Left forelimb (tissue), 1 donor: ENCODE data around the gene KCNJ4.
A peak's percentile ranks its signal among the peaks of the same experiment; 100 is the strongest.

ENCODE experiments used
- DNase-seq: peaks from one replicate; pipeline ENCODE4 v3.0.0-alpha.2; 2018; ENCODE audit warnings: low spot score

Gene KCNJ4

GRCh38 chr22:38431266-38432010 lies 23.6 kb downstream of the KCNJ4 start:
- no peak for DNase-seq

DNA sequence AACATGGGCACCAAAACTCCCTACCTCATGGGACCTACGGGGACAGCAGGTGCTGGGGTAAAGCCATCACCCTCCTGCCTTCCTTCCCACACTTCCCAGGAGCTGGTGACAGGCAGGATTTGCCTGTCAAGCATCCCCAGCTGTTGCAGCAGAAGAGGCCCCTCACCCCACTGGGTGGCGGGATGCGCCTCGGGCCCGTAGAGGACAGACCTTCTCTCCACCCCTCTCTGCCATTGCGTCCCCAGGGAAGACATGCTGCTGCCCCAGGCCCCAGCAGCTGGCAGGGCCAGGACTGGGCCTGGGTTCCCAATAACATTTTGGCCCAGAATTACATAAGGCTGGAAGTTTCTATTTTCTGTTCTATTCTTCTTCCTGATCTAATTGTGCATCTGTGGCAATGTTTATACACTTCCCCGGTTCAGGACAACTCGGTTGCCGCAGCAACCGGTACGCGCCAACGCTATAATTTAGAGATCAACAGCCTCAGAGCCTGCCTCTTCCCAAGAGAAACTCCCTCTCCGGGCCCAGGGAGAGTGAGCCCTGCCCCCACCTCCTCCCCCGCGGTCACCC lies 25.4 kb downstream of the KCNJ4 start:
- DNase-seq: no peak

GRCh38 chr22:38428714-38429113 lies 26.3 kb downstream of the KCNJ4 start:
- no peak for DNase-seq

- DNase-seq: no peak
Measured at GRCh38 chr22:38427940-38428339, 27.1 kb downstream of the KCNJ4 start.

- DNase-seq: no peak
Measured at GRCh38 chr22:38427465-38427864, 27.5 kb downstream of the KCNJ4 start.

DNA sequence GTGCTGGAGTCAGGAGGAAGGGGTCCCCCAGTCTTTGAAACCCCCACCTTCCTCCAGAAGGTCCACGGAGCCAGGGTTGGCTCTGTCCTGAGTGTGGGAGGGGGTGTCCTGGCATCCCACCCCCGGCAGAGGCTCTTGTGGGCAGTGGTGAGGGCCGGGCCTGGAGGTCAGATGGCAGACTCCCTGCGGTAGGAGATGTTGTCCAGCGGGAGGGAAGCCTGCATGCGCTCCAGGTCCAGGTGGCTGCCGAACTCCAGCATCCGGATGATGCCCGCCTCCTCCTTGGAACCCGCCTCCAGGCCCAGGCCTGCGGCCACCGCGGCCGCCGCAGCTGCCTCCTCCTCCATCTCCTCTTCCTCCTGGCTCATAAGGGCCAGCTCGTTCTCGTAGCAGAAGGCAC lies 28.4 kb downstream of the KCNJ4 start:
- no peak for DNase-seq

DNA sequence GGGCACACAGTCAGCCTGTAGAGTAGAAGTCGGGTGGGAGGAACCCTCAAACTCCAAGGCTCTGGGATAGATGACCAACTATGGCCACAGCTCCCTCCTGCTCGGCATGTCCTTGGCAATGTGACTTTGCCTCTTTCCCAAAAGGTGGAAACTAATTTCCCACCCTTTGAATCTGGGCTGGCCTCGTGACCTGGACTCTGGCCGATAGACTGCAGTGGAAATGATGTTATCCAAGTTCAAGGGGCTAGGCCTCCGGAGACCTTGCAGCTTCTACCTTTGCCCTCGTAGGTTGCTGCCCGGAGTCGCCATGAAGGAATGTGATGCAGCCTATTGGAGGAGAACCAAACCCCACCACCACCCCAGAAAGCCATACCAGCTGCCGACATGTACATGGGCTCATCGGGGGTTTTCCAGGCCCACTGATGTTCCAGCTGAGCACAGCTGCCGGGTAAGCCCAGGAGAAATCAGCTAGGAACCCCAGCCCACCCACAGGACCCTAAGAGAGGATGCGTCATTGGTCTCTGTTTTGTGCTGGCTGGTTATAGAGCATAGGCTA lies 30.4 kb downstream of the KCNJ4 start:
- DNase-seq: no peak

DNA sequence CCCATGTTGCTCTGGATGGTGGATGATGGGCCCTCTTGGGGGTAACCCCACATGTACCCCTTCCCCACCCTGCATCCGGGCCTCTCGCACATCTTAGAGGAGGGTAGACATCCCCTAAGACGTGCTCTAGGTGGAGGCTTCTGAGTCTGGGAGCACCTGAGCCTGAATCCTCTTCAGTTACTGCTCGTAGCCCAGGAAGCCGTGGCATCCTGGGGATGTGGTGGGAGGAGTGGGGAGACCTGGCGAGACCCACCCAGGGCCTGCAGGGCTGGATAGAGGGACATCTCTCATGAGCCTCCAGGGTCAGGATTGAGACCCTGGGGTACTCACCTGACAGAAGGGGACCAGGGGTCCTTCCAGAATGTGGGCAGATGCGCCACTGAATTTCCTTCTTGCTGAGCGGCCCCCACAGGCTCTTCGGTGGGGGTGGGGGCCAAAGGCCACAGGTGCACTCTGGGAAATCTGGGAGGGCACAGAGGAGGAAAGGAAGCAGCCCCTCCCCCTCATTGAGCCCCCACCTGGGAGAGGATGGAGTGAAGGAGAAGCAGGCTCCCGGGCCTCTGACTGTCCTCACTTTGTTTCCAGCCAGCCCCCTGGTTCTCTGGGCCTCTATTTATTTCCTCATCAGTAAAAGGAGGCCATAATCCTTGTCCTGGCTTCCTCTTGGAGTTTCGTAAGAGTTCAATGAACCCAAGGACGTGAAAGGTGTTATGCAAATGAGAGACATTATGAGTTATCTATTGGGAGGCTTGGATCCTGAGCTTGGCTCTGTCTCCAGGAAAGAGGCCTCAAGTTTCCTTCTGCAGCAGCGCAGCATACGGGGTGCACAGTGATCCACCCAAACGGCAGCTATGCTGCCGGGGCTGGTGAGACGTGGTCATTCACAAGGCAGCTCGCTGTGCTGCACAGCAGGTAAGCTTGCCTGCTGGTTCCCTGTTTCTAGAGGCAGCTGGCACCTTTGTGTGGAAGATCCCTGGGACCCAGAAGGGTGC lies 31.2 kb downstream of the KCNJ4 start:
- no peak for DNase-seq

- DNase-seq: no peak
Measured at GRCh38 chr22:38422611-38423511, 32.1 kb downstream of the KCNJ4 start.

GRCh38 chr22:38420734-38421133 lies 34.3 kb downstream of the KCNJ4 start:
- DNase-seq: no peak

- peak; percentile 31 for DNase-seq
Measured at GRCh38 chr22:38419858-38420160, 35.2 kb downstream of the KCNJ4 start.

GRCh38 chr22:38419121-38419857 lies 35.7 kb downstream of the KCNJ4 start:
- DNase-seq: peak; percentile 44

- DNase-seq: no peak
Measured at GRCh38 chr22:38418589-38418988, 36.4 kb downstream of the KCNJ4 start.

DNA sequence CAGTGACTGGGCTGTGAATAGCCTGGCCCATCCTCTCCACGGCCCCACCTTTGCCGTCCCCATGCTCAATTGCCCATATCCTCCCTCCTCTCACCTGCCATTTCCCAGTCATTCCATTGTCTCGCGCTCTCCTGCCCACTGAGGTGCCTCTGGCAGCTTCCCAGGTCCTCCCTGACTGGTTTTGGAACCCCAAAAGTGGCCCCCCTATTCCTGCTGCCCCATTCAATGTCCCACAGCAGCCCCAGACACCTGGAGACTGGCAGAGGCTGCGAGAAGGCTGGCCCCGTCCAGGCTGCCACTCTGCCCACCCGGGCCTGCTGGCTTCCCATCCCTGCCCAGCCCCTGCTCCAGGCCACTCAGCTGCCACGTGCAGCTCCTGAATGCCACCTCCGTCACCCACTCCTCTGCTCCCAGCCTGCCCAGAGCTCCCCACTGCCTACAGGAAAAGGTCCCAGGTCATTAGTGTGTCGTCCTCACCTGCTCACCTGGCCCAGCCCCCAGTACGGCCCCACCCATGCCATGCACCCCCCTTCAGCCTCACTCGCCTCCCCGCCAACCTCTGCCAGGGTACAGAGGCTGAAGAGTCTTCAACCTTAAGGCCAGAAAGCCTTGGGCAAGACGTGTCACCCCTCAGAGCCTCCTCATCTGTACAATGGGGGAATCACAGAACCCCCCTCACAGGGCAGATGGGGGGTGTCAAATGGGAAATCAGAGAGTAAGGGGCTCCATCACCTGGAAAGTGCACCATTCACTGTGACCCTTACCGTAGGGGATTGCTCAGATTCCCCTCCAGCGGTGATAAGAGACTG lies 37.5 kb downstream of the KCNJ4 start:
- DNase-seq: no peak

GRCh38 chr22:38416621-38417251 lies 38.3 kb downstream of the KCNJ4 start:
- DNase-seq: peak; percentile 49

DNA sequence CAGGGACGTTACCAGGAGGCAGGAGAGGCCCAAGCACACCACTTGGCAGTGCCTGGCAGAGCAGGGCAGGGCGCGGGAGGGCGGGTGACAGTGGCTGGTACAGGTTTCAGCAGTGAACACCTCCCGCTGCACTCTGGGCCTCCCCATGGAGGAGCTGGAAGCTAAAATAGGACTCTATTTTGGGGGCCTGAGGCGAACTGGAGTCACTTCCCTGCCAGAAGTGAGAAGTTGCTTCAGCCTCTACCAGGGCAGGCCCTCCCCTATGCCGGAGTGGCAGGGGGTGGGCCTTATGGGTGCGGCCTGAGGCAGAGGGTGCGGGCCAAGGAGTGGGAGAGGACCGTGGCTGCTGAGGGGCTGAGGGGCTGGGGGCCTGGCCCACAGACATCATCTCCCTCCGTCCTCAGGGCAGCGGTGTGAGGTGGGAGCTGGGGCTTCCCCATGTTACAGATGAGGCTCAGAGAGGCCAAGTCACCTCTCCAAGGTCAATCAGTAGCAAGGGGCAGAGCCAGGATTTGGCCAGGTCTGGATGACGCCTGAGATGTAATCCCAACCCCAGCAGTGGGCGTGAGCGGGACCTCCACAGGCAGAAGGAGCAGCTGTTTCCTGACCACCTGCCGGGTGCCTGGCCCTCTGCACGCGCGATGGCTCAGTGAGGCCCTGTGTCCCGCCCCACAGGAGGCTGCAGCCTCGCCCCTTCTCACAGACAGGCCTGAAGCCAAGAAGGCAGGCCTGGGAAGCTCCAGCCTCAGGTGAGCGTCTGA lies 39.3 kb downstream of the KCNJ4 start:
- DNase-seq: no peak

DNA sequence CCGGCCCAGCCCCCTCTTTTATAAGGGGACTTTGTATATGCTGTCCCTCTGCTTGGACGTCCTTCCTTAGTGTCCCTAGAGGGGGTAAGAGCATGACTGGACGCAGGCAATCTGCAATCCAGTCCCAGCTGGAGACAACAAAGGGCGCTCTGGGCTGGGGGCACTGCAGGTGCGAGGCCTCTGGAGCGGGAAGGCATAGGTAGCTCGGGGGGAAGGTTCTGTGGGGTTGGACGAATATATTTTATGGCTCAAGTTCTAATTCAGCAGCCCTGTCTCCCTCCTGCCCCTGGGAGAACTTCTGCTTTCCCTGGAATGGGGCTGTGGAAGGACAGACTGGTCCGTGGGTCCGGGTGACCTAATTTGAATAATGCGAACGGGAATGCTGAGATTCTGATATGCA lies 40.0 kb downstream of the KCNJ4 start:
- DNase-seq: no peak

GRCh38 chr22:38414009-38414395 lies 41.0 kb downstream of the KCNJ4 start:
- DNase-seq: no peak
